Progenitor cell of endocrine pancreas (in vitro differentiated cells): ENCODE results near the gene AKAP1. TPM values are rescaled to one million over a fixed set of nuclear protein-coding genes. Genes with fewer than 3 reads are reported as not detected.

Source experiments
- DNase-seq: peaks from one replicate; pipeline ENCODE4 v3.0.0; 2021; ENCODE audit warnings: low spot score; ENCODE audit not compliant: unreplicated experiment
- H3K27ac Mint-ChIP-seq: 2 replicates; pipeline ENCODE4 v1.8.0; 2021; ENCODE audit warnings: mild to moderate bottlenecking, moderate library complexity, mixed read lengths
- H3K27me3 Mint-ChIP-seq: 2 replicates; pipeline ENCODE4 v1.8.0; 2021; ENCODE audit warnings: mixed read lengths
- H3K36me3 Mint-ChIP-seq: 2 replicates; pipeline ENCODE4 v1.8.0; 2022; ENCODE audit warnings: mixed read lengths; ENCODE audit not compliant: insufficient read depth
- H3K4me1 Mint-ChIP-seq: 2 replicates; pipeline ENCODE4 v1.8.0; 2021; ENCODE audit warnings: low read depth, mixed read lengths
- H3K4me3 Mint-ChIP-seq: 2 replicates; pipeline ENCODE4 v1.8.0; 2021; ENCODE audit warnings: low read depth, mild to moderate bottlenecking, moderate library complexity, mixed read lengths
- H3K9me3 Mint-ChIP-seq: 2 replicates; pipeline ENCODE4 v1.8.0; 2021; ENCODE audit warnings: low read depth, mixed read lengths
- total RNA-seq: library from RNA; stranded (reverse); gene quantifications from 2 replicates; pipeline ENCODE4 v1.2.1, GENCODE V29; 2021
- TF ChIP-seq, protein P1 (sequence below): fragments of 200-600 bp; sonication (generic); IDR thresholded peaks from one replicate; pipeline ENCODE4 v1.5.0; 2021; ENCODE audit warnings: antibody characterized with exemption, mild to moderate bottlenecking; ENCODE audit not compliant: unreplicated experiment

AKAP1 gene
- total RNA-seq, 1 donor from 2014 or later = 63.3 TPM

DNA sequence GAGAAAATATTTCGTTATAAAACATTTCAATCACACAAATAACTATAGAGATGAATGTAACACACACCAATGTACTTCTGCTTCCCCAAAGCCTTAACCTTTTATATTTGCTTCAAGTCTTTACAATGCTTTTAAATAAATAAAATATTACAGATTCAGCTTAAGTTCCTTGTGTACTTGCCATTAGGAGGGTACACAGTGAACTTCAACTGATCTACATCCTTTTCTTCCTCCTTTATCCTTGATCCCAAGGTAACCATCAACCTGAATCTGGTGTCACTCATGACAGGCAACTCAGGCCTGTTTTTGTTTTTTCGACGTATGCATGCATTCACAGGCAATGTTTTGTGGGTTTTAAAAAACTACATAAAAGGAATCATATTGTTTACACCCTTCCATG is 9.3 kb upstream of the AKAP1 start:
- DNase-seq = no peak
- Mint-ChIP-seq H3K4me1 (peaks cover 30% of the 10 kb centered on the region), H3K27ac (no peak overlapping the region), H3K27me3 (no peaks in the 10 kb centered on the region), H3K4me3 (no peak overlapping the region), H3K9me3 (no peaks in the 10 kb centered on the region), H3K36me3 (no peaks in the 10 kb centered on the region)
- TF ChIP-seq, protein P1, sequence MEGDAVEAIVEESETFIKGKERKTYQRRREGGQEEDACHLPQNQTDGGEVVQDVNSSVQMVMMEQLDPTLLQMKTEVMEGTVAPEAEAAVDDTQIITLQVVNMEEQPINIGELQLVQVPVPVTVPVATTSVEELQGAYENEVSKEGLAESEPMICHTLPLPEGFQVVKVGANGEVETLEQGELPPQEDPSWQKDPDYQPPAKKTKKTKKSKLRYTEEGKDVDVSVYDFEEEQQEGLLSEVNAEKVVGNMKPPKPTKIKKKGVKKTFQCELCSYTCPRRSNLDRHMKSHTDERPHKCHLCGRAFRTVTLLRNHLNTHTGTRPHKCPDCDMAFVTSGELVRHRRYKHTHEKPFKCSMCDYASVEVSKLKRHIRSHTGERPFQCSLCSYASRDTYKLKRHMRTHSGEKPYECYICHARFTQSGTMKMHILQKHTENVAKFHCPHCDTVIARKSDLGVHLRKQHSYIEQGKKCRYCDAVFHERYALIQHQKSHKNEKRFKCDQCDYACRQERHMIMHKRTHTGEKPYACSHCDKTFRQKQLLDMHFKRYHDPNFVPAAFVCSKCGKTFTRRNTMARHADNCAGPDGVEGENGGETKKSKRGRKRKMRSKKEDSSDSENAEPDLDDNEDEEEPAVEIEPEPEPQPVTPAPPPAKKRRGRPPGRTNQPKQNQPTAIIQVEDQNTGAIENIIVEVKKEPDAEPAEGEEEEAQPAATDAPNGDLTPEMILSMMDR = no peak

DNA sequence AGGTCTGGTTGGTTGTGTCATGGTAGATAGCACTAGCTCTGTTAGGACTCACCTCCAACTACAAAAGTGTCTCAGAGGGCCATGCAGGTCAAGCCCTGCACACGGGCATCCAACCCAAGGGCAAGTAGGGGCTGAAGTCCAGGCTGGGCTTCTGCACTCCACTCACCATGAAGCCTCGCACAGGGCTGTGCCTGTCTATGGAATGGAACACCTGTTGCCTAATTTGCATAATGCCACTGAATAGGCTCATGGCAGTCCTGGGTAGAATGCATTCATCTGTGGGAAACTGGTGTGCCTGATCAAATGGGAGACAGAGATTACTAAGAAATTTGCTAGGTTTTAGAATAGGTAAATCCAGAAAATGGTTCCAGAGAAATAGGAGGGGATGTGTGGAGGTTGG is 8.0 kb upstream of the AKAP1 start:
- Mint-ChIP-seq H3K4me3 (no peak overlapping the region), H3K9me3 (no peaks in the 10 kb centered on the region), H3K27ac (no peak overlapping the region), H3K36me3 (no peaks in the 10 kb centered on the region), H3K4me1 (peaks cover 35% of the 10 kb centered on the region), H3K27me3 (no peaks in the 10 kb centered on the region)
- no peak for DNase-seq
- TF ChIP-seq, protein P1 = no peak

DNA sequence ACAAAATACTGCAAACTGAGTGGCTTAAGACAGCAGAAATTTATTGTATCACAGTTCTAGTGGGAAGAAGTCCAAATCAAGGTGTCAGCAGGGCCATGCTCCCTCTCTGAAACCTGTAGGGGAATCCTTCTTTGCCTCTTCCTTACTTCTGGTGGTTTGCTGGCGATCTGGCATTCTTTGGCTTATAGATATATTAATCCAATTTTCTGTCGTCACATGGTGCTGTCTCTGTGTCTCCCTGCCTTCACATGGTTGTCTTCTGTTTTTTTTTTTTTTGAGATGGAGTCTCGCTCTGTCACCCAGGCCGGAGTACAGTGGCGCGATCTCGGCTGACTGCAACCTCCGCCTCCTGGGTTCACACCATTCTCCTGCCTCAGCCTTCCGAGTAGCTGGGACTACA is 6.8 kb upstream of the AKAP1 start:
- Mint-ChIP-seq H3K27me3 (no peaks in the 10 kb centered on the region), H3K4me3 (no peak overlapping the region), H3K9me3 (no peaks in the 10 kb centered on the region), H3K4me1 (peaks cover 27% of the 10 kb centered on the region), H3K27ac (no peak overlapping the region), H3K36me3 (no peaks in the 10 kb centered on the region)
- DNase-seq = no peak
- TF ChIP-seq, protein P1 = no peak

DNA sequence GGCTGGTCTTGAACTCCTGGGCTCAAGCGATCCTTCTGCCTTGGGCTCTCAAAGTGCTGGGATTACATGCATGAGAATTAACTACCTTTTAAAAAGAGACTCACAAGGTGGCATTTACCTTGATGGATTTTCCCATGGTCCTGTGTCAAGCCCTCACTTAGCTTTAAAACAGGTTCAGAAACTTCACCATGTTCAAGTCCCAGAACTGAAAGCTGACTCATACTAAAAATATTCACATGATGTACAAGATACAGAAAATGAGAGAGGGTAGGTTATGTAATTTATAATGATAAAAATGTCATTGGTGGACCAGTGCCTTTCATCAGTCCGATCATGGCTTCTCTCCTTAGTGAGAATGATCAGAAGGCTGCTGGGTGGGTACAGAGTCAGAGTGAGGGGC is 4.3 kb upstream of the AKAP1 start:
- H3K27me3 Mint-ChIP-seq = no peaks in the 10 kb centered on the region
- peaks cover 5% of the 10 kb centered on the region for H3K4me1 Mint-ChIP-seq
- H3K36me3 Mint-ChIP-seq = no peaks in the 10 kb centered on the region
- H3K27ac Mint-ChIP-seq = no peak overlapping the region
- no peaks in the 10 kb centered on the region for H3K9me3 Mint-ChIP-seq
- no peak for DNase-seq
- TF ChIP-seq, protein P1 = no peak
- H3K4me3 Mint-ChIP-seq = no peak overlapping the region

DNA sequence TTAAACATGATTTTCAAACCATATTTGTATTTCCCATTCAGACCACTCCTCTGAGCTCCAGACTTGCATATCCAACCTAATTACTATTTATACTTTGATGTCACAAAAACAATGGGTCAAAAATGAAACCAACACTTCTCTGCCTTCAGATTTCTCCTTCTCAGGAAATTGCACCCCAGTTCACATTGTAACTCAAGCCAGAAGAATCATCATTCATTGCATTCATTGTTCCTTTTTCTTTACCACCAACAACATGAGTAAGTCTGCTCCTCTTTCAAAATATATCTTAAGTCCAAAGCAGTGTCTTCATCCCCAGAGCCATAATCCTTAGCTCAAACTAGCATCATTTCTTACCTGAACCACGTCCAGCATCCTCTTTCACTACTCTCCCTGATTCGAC is 2.6 kb upstream of the AKAP1 start:
- Mint-ChIP-seq H3K27me3 (no peaks in the 10 kb centered on the region), H3K9me3 (no peaks in the 10 kb centered on the region), H3K4me1 (peaks cover 12% of the 10 kb centered on the region), H3K27ac (no peak overlapping the region), H3K36me3 (no peaks in the 10 kb centered on the region), H3K4me3 (no peak overlapping the region)
- TF ChIP-seq, protein P1 = no peak
- DNase-seq = no peak
